PFSK-1 (cell line): ENCODE measurements around the gene MFRP.

Experiments
- POLR2AphosphoS5 ChIP-seq: IDR thresholded peaks from 2 replicates; pipeline ENCODE4 v1.6.1; 2012; ENCODE audit warnings: low read depth, mild to moderate bottlenecking, control low read depth, low read length, moderate library complexity
- SIN3A ChIP-seq: IDR thresholded peaks from 2 replicates; pipeline ENCODE4 v1.6.1; 2012; ENCODE audit warnings: mild to moderate bottlenecking, low read length, moderate library complexity, borderline replicate concordance; ENCODE audit not compliant: insufficient read depth
- TAF1 ChIP-seq: IDR thresholded peaks from 2 replicates; pipeline ENCODE4 v1.6.1; 2012; ENCODE audit warnings: low read length, control low read depth, borderline replicate concordance; ENCODE audit not compliant: insufficient read depth
- TF ChIP-seq, protein P1 (sequence below), 2 experiments: IDR thresholded peaks; 2 replicates each; pipeline versions ENCODE4 v1.6.1 to v1.8.0; 2011 to 2012; ENCODE audit warnings: low read depth in 2 of 2, low read length in 2 of 2, control low read depth in 1 of 2, inconsistent platforms in 1 of 2, mild to moderate bottlenecking in 1 of 2, moderate library complexity in 1 of 2; ENCODE audit not compliant: insufficient read depth in 1 of 2

DNA sequence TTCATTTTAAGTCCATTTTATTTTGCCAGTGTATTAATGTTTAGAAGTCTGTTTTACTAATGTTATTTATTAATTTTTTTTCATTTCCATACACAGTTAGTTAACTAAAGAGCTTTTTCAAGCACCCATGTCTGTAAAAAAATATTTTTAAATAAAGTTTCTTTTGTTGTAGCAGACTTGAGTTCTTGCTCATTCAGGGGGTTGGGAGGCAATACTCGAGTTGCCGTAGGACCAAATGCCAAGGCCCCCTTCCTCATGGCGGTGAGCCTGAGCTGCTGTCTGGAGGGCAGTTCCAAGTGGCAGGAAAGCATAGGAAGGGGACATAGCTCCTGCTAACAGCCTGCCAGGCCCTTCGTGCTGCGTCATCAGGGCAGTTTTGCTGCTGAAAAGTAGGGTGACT is 38.5 kb downstream of the MFRP start:
- TF ChIP-seq TAF1 (no peak), POLR2AphosphoS5 (no peak), SIN3A (no peak)
- TF ChIP-seq, protein P1, sequence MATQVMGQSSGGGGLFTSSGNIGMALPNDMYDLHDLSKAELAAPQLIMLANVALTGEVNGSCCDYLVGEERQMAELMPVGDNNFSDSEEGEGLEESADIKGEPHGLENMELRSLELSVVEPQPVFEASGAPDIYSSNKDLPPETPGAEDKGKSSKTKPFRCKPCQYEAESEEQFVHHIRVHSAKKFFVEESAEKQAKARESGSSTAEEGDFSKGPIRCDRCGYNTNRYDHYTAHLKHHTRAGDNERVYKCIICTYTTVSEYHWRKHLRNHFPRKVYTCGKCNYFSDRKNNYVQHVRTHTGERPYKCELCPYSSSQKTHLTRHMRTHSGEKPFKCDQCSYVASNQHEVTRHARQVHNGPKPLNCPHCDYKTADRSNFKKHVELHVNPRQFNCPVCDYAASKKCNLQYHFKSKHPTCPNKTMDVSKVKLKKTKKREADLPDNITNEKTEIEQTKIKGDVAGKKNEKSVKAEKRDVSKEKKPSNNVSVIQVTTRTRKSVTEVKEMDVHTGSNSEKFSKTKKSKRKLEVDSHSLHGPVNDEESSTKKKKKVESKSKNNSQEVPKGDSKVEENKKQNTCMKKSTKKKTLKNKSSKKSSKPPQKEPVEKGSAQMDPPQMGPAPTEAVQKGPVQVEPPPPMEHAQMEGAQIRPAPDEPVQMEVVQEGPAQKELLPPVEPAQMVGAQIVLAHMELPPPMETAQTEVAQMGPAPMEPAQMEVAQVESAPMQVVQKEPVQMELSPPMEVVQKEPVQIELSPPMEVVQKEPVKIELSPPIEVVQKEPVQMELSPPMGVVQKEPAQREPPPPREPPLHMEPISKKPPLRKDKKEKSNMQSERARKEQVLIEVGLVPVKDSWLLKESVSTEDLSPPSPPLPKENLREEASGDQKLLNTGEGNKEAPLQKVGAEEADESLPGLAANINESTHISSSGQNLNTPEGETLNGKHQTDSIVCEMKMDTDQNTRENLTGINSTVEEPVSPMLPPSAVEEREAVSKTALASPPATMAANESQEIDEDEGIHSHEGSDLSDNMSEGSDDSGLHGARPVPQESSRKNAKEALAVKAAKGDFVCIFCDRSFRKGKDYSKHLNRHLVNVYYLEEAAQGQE (IDR thresholded peaks at IDR 0.05; ENCODE audit: insufficient read depth in 1 of 2, low read depth in 2 of 2, low read length in 2 of 2) = no peak
